A549 treated with AZD9567 at 1 μM for 4 hours (cell line): ENCODE data around the gene PNPLA5. TPM values are rescaled to one million over a fixed set of nuclear protein-coding genes. Genes with fewer than 3 reads are reported as not detected.

Experiments used
- total RNA-seq: library from RNA; stranded (reverse); fragments of 200-300 nt; extraction: Qiagen RNA extraction; gene quantifications from 5 replicates; pipeline ENCODE4 v1.2.3, GENCODE V29; 2022; ENCODE audit not compliant: insufficient read depth

Gene PNPLA5
- total RNA-seq, result 0.05 to 0.06 TPM (median 0.05 TPM) in 3 of 5 replicates, not detected in the others

GRCh38 chr22:43891360-43892182 is at the start of gene PNPLA5:
Gene PNPLA5, minus strand, starts transcription at chr22:43892013. Its CDS starts 133 bp downstream, at chr22:43891880.

GRCh38 chr22:43923631-43924464 is 32.0 kb upstream of the PNPLA5 start, which contains the start of gene PNPLA3:
Gene PNPLA3, plus strand, starts transcription at chr22:43923805. Its CDS starts 107 bp downstream, at chr22:43923912.

GRCh38 chr22:43862074-43862881 is 29.5 kb downstream of the PNPLA5 start, which contains the start of gene SULT4A1:
Gene SULT4A1, minus strand, starts transcription at chr22:43862513. Its CDS starts 131 bp downstream, at chr22:43862382.

Other genes with a start within 250 kb of the PNPLA5 start
- gene EFCAB6, start 79.7 kb downstream of the PNPLA5 start, total RNA-seq, result 0.15 to 0.52 TPM (median 0.51 TPM) in 4 of 5 replicates, not detected in the other
- gene SULT4A1, start 29.5 kb downstream of the PNPLA5 start, total RNA-seq, result not detected in 5 replicates
- 0.62 to 1.0 TPM (median 0.88 TPM) in 4 of 5 replicates, not detected in the other for gene PNPLA3, start 31.8 kb upstream of the PNPLA5 start, total RNA-seq
- gene SAMM50, start 63.4 kb upstream of the PNPLA5 start, total RNA-seq, result 44.4 to 50.4 TPM (median 47.7 TPM) in 5 replicates
- gene PARVB, start 132.3 kb upstream of the PNPLA5 start, total RNA-seq, result 38.4 to 41.5 TPM (median 39.5 TPM) in 5 replicates